Measurements from ENCODE around the gene DNAH1. TPM values are rescaled to one million over a fixed set of nuclear protein-coding genes. Genes with fewer than 3 reads are reported as not detected.
A peak's percentile ranks its signal among the peaks of the same experiment; 100 is the strongest.

DNAH1 gene
- total and polyA plus RNA-seq, 2 donors from 2014 or later, result 1.7 to 12.1 TPM

GRCh38 chr3:52441091-52441771 lies 125.1 kb downstream of the DNAH1 start:
- H3K27me3 ChIP-seq (ENCODE audit: control insufficient read depth, insufficient read depth, low read length), result no peaks in the 10 kb centered on the region
- H3K9me3 ChIP-seq (ENCODE audit: control insufficient read depth in 2 of 3, insufficient read depth in 1 of 3, low read length in 3 of 3), result no peaks in the 10 kb centered on the region
- no peak overlapping the region for H3K27ac ChIP-seq (ENCODE audit: low read depth in 2 of 2, low read length in 2 of 2)
- intact Hi-C loops (cut with DNase I), result no loop called here
- peaks cover 0 to 11% (median 0%) of the 10 kb centered on the region in 3 donors for H3K4me1 ChIP-seq (ENCODE audit: control insufficient read depth in 2 of 3, insufficient read depth in 2 of 3, low read depth in 1 of 3, low read length in 3 of 3)
- TF ChIP-seq CTCF (IDR thresholded peaks at IDR 0.05; ENCODE audit: borderline replicate concordance, extremely low read depth, insufficient read depth), result no peak
- H3K4me3 ChIP-seq (ENCODE audit: low read length in 3 of 3), result no peak overlapping the region
- DNase-seq, result no peak
- no peak overlapping the region for H3K9ac ChIP-seq (ENCODE audit: low read length in 3 of 3)
- no peak for FAIRE-seq
- no peaks in the 10 kb centered on the region for H3K36me3 ChIP-seq (ENCODE audit: control insufficient read depth in 2 of 3, insufficient read depth in 3 of 3, low read length in 3 of 3)

- H3K27ac ChIP-seq (ENCODE audit: low read depth in 2 of 2, low read length in 2 of 2), result no peak overlapping the region
Observed at GRCh38 chr3:52441772-52442332, 125.7 kb downstream of the DNAH1 start.

GRCh38 chr3:52442409-52443267 lies 126.5 kb downstream of the DNAH1 start:
- DNase-seq (no peak), FAIRE-seq (no peak)
- no peak for TF ChIP-seq CTCF (IDR thresholded peaks at IDR 0.05; ENCODE audit: borderline replicate concordance, extremely low read depth, insufficient read depth)
- Histone ChIP-seq H3K27ac (ENCODE audit: low read depth in 2 of 2, low read length in 2 of 2) (no peak overlapping the region), H3K9me3 (ENCODE audit: control insufficient read depth in 2 of 3, insufficient read depth in 1 of 3, low read length in 3 of 3) (no peaks in the 10 kb centered on the region), H3K9ac (ENCODE audit: low read length in 3 of 3) (no peak overlapping the region), H3K4me1 (ENCODE audit: control insufficient read depth in 2 of 3, insufficient read depth in 2 of 3, low read depth in 1 of 3, low read length in 3 of 3) (peaks cover 0 to 11% (median 0%) of the 10 kb centered on the region in 3 donors), H3K36me3 (ENCODE audit: control insufficient read depth in 2 of 3, insufficient read depth in 3 of 3, low read length in 3 of 3) (no peaks in the 10 kb centered on the region), H3K4me3 (ENCODE audit: low read length in 3 of 3) (peak overlapping the region in 1 of 3 donors; percentile 31), H3K27me3 (ENCODE audit: control insufficient read depth, insufficient read depth, low read length) (no peaks in the 10 kb centered on the region)
- intact Hi-C loops (cut with DNase I), result no loop called here

More at GRCh38 chr3:52441772-52442332, 125.7 kb downstream of the DNAH1 start:
- Histone ChIP-seq H3K4me3 (ENCODE audit: low read length in 3 of 3) (no peak overlapping the region), H3K36me3 (ENCODE audit: control insufficient read depth in 2 of 3, insufficient read depth in 3 of 3, low read length in 3 of 3) (no peaks in the 10 kb centered on the region), H3K4me1 (ENCODE audit: control insufficient read depth in 2 of 3, insufficient read depth in 2 of 3, low read depth in 1 of 3, low read length in 3 of 3) (peaks cover 0 to 11% (median 0%) of the 10 kb centered on the region in 3 donors), H3K9ac (ENCODE audit: low read length in 3 of 3) (no peak overlapping the region), H3K9me3 (ENCODE audit: control insufficient read depth in 2 of 3, insufficient read depth in 1 of 3, low read length in 3 of 3) (no peaks in the 10 kb centered on the region), H3K27me3 (ENCODE audit: control insufficient read depth, insufficient read depth, low read length) (no peaks in the 10 kb centered on the region)
- TF ChIP-seq CTCF (IDR thresholded peaks at IDR 0.05; ENCODE audit: borderline replicate concordance, extremely low read depth, insufficient read depth), result no peak
- no peak for FAIRE-seq
- DNase-seq, result no peak
- intact Hi-C loops (cut with DNase I), result no loop called here
